ENCODE data around the gene PCNT. TPM values are rescaled to one million over a fixed set of nuclear protein-coding genes. Genes with fewer than 3 reads are reported as not detected.

PCNT gene
- total and polyA plus RNA-seq, 10 of the 15 experiments (the other 5 are each of a cell fraction or from before 2014, with no cell fraction given): 2.9 to 39.6 (median 20.5) TPM

DNA sequence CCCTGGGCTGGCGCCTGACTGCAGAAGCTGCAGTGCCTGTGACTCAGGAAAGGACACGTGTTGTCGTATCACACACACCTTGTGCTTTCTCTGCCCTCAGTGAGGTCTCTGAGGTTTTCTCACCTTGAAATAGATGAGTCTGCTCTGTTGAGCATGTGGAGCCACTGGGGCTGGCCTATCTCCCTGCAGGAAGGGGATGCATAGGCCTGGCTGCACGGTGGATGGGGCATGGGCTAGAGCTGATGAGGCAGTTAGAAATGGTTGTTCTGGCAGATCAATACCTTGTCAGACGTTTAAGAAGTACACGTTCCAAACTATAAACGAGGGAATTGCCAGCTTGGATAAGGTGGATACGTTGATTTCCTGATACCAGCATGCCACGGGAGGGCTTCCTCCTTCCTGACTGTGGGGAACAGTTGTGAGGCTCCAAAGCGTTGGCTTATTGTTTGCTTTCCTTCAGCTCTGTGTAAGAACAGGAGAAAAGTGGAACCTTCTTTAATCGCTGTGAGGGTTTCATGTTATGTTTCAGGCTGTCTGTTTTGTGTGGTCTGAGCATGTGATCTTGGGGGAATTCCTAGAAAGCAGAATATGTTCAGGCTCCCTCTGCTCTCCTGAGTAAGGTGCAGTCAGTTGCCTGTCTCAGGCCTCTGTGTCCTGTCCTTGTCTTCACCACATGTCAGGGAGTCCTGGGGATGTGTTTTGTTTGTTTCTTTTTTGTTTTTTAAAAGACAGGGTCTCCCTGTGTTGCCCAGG, 44.8 kb downstream of the PCNT start:
- DNase-seq (ENCODE audit: low read depth, low spot score) (peak; percentile 65), FAIRE-seq (peak; percentile 89), ATAC-seq (peak; percentile 91)
- Histone ChIP-seq H4K20me1 (ENCODE audit: control insufficient read depth, insufficient read depth) (no peaks in the 10 kb centered on the region), H2AFZ (ENCODE audit: control insufficient read depth, low read depth, low read length) (peak overlapping the region; percentile 58), H3K9ac (ENCODE audit: control insufficient read depth, insufficient read depth, low read length) (peak overlapping the region; percentile 58), H3K4me1 (ENCODE audit: control insufficient read depth, insufficient read depth, low read length) (peaks cover 31% of the 10 kb centered on the region), H3K79me2 (ENCODE audit: control insufficient read depth, insufficient read depth, low read length) (peaks cover 22% of the 10 kb centered on the region), H3K9me3 (replicated peaks; ENCODE audit: control insufficient read depth, insufficient read depth, low read length) (no peaks in the 10 kb centered on the region), H3K4me3 (peak overlapping the region; percentile 39; the same call in 1 of the 2 replicates), H3K27me3 (replicated peaks in 1 of 2; ENCODE audit: control insufficient read depth in 2 of 2, insufficient read depth in 2 of 2, low read length in 1 of 2) (no peaks in the 10 kb centered on the region), H3K27ac (ENCODE audit: control insufficient read depth, insufficient read depth) (peak overlapping the region; percentile 88), H3K36me3 (ENCODE audit: control insufficient read depth in 2 of 2, insufficient read depth in 2 of 2, low read length in 1 of 2) (peaks cover 13 to 26% of the 10 kb centered on the region in 2 experiments), H3K4me2 (ENCODE audit: control insufficient read depth, insufficient read depth) (peak overlapping the region; percentile 81)
- ChIA-PET RAD21 (ENCODE audit: unreplicated experiment) (interaction anchor here (1.0 to 3.4 kb wide), 7 partner anchors 43 to 225 kb away, joined by 3 to 12 read pairs (median 5); partner anchors contain the start of gene C21orf58), CTCF (interaction anchor here (0.6 to 1.8 kb wide), 6 partner anchors 43 to 269 kb away, joined by 3 to 8 read pairs (median 4); a partner anchor contains a TSS), SMC1A (ENCODE audit: uncharacterized antibody, unreplicated experiment) (interaction anchor here (0.7 to 3.3 kb wide), 8 partner anchors 11 to 225 kb away, joined by 3 to 11 read pairs (median 6); partner anchors contain the start of genes MCM3AP and YBEY), POLR2A (interaction anchor here (0.9 to 2.3 kb wide), 6 partner anchors 12 to 132 kb away, joined by 3 to 7 read pairs (median 4); a partner anchor contains a TSS)
- intact Hi-C loops (cut with micrococcal nuclease; ENCODE audit: unreplicated experiment): no loop called here
- 10% methylated on average over 11 of the region's 11 CpGs for WGBS (ENCODE audit: insufficient coverage, insufficient replicate concordance, low lambda C conversion rate, missing lambda C conversion rate)
- in situ Hi-C loops (cut with MboI): no loop called here
- BruUV-seq (replicated peaks): TSS peak; percentile 97
- TF ChIP-seq, protein P1, sequence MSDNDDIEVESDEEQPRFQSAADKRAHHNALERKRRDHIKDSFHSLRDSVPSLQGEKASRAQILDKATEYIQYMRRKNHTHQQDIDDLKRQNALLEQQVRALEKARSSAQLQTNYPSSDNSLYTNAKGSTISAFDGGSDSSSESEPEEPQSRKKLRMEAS (IDR thresholded peaks at IDR 0.05; ENCODE audit: low read depth, low read length): peak; percentile 77; the same call in 1 of the 2 replicates
- TF ChIP-seq, protein P2, sequence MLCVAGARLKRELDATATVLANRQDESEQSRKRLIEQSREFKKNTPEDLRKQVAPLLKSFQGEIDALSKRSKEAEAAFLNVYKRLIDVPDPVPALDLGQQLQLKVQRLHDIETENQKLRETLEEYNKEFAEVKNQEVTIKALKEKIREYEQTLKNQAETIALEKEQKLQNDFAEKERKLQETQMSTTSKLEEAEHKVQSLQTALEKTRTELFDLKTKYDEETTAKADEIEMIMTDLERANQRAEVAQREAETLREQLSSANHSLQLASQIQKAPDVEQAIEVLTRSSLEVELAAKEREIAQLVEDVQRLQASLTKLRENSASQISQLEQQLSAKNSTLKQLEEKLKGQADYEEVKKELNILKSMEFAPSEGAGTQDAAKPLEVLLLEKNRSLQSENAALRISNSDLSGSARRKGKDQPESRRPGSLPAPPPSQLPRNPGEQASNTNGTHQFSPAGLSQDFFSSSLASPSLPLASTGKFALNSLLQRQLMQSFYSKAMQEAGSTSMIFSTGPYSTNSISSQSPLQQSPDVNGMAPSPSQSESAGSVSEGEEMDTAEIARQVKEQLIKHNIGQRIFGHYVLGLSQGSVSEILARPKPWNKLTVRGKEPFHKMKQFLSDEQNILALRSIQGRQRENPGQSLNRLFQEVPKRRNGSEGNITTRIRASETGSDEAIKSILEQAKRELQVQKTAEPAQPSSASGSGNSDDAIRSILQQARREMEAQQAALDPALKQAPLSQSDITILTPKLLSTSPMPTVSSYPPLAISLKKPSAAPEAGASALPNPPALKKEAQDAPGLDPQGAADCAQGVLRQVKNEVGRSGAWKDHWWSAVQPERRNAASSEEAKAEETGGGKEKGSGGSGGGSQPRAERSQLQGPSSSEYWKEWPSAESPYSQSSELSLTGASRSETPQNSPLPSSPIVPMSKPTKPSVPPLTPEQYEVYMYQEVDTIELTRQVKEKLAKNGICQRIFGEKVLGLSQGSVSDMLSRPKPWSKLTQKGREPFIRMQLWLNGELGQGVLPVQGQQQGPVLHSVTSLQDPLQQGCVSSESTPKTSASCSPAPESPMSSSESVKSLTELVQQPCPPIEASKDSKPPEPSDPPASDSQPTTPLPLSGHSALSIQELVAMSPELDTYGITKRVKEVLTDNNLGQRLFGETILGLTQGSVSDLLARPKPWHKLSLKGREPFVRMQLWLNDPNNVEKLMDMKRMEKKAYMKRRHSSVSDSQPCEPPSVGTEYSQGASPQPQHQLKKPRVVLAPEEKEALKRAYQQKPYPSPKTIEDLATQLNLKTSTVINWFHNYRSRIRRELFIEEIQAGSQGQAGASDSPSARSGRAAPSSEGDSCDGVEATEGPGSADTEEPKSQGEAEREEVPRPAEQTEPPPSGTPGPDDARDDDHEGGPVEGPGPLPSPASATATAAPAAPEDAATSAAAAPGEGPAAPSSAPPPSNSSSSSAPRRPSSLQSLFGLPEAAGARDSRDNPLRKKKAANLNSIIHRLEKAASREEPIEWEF (IDR thresholded peaks at IDR 0.05; ENCODE audit: insufficient replicate concordance, low read depth, low read length): no peak
- TF ChIP-seq, protein P3, sequence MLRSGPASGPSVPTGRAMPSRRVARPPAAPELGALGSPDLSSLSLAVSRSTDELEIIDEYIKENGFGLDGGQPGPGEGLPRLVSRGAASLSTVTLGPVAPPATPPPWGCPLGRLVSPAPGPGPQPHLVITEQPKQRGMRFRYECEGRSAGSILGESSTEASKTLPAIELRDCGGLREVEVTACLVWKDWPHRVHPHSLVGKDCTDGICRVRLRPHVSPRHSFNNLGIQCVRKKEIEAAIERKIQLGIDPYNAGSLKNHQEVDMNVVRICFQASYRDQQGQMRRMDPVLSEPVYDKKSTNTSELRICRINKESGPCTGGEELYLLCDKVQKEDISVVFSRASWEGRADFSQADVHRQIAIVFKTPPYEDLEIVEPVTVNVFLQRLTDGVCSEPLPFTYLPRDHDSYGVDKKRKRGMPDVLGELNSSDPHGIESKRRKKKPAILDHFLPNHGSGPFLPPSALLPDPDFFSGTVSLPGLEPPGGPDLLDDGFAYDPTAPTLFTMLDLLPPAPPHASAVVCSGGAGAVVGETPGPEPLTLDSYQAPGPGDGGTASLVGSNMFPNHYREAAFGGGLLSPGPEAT (IDR thresholded peaks at IDR 0.05; ENCODE audit: low read depth): peak; percentile 87
- TF ChIP-seq CBFB (IDR thresholded peaks at IDR 0.05; ENCODE audit: low read depth) (0 out of 2 replicates have a peak, but pooled peaks have one; percentile 43), NRF1 (conservative IDR thresholded peaks at IDR 0.05; ENCODE audit: low read depth, low read length) (no peak), ATF7 (IDR thresholded peaks at IDR 0.05; ENCODE audit: low read depth) (peak; percentile 46; the same call in 1 of the 2 replicates), BACH1 (IDR thresholded peaks at IDR 0.05; ENCODE audit: borderline replicate concordance) (peak; percentile 42; the same call in 1 of the 2 replicates)
- TF ChIP-seq, protein P4, sequence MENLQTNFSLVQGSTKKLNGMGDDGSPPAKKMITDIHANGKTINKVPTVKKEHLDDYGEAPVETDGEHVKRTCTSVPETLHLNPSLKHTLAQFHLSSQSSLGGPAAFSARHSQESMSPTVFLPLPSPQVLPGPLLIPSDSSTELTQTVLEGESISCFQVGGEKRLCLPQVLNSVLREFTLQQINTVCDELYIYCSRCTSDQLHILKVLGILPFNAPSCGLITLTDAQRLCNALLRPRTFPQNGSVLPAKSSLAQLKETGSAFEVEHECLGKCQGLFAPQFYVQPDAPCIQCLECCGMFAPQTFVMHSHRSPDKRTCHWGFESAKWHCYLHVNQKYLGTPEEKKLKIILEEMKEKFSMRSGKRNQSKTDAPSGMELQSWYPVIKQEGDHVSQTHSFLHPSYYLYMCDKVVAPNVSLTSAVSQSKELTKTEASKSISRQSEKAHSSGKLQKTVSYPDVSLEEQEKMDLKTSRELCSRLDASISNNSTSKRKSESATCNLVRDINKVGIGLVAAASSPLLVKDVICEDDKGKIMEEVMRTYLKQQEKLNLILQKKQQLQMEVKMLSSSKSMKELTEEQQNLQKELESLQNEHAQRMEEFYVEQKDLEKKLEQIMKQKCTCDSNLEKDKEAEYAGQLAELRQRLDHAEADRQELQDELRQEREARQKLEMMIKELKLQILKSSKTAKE (IDR thresholded peaks at IDR 0.05; ENCODE audit: low read depth, poor library complexity, severe bottlenecking): peak; percentile 17
- TF ChIP-seq, protein P5, sequence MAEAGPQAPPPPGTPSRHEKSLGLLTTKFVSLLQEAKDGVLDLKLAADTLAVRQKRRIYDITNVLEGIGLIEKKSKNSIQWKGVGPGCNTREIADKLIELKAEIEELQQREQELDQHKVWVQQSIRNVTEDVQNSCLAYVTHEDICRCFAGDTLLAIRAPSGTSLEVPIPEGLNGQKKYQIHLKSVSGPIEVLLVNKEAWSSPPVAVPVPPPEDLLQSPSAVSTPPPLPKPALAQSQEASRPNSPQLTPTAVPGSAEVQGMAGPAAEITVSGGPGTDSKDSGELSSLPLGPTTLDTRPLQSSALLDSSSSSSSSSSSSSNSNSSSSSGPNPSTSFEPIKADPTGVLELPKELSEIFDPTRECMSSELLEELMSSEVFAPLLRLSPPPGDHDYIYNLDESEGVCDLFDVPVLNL (IDR thresholded peaks at IDR 0.05; ENCODE audit: low read depth, low read length): no peak
